Fibroblast of lung (primary cell): Measurements from ENCODE around the gene AGAP1.

Experiments
- CTCF ChIP-seq, 2 donors: IDR thresholded peaks in 1 of 2; conservative IDR thresholded peaks in 1 of 2; 1 replicate in 1 of 2; 2 replicates in 1 of 2; pipeline ENCODE4 v1.5.1; 2011 to 2012; ENCODE audit warnings: low read length in 2 of 2, control low read depth in 1 of 2, inconsistent platforms in 1 of 2, low read depth in 1 of 2, mild to moderate bottlenecking in 1 of 2
- EZH2 ChIP-seq: IDR thresholded peaks from 2 replicates; pipeline ENCODE4 v1.5.1; 2012; ENCODE audit warnings: low read length, control low read depth, mild to moderate bottlenecking; ENCODE audit errors: missing control alignments

- TF ChIP-seq CTCF (conservative IDR thresholded peaks at IDR 0.05 in 1 of 2, IDR thresholded peaks at IDR 0.05 in 1 of 2; ENCODE audit: low read depth in 1 of 2, low read length in 2 of 2): no peak
- no peak for TF ChIP-seq EZH2
These were observed 263.4 kb downstream of the AGAP1 start for GRCh38 chr2:235757212-235757611.
